HG03520 (cell line): ENCODE measurements around the gene TESMIN.

Experiments
- ATAC-seq: cut with Tn5 transposase; IDR thresholded peaks from one replicate; pipeline ENCODE4 v1.9.1; 2021; ENCODE audit warnings: mild to moderate bottlenecking, moderate library complexity; ENCODE audit not compliant: unreplicated experiment

The TESMIN gene

GRCh38 chr11:68714060-68714856 is 37.1 kb downstream of the TESMIN start:
- no peak for ATAC-seq

GRCh38 chr11:68711114-68711513 is 40.2 kb downstream of the TESMIN start:
- no peak for ATAC-seq

- ATAC-seq: no peak
Observed at GRCh38 chr11:68710409-68710808, 40.9 kb downstream of the TESMIN start.

GRCh38 chr11:68709062-68709461 is 42.3 kb downstream of the TESMIN start:
- no peak for ATAC-seq

GRCh38 chr11:68707527-68707926 is 43.8 kb downstream of the TESMIN start:
- ATAC-seq: no peak

- no peak for ATAC-seq
Observed at GRCh38 chr11:68704887-68705286, 46.4 kb downstream of the TESMIN start.

- ATAC-seq: no peak
Observed at GRCh38 chr11:68698993-68699392, 52.3 kb downstream of the TESMIN start.

- ATAC-seq: no peak
Observed at GRCh38 chr11:68695531-68695930, 55.8 kb downstream of the TESMIN start.

GRCh38 chr11:68694431-68695297 is 56.7 kb downstream of the TESMIN start:
- no peak for ATAC-seq

GRCh38 chr11:68693484-68693882 is 57.8 kb downstream of the TESMIN start:
- ATAC-seq: no peak

GRCh38 chr11:68692871-68693483 is 58.3 kb downstream of the TESMIN start:
- ATAC-seq: no peak

- no peak for ATAC-seq
Observed at GRCh38 chr11:68692115-68692514, 59.2 kb downstream of the TESMIN start.

- no peak for ATAC-seq
Observed at GRCh38 chr11:68691402-68691784, 59.9 kb downstream of the TESMIN start.

GRCh38 chr11:68690671-68691401 is 60.5 kb downstream of the TESMIN start:
- ATAC-seq: no peak

- no peak for ATAC-seq
Observed at GRCh38 chr11:68689737-68690625, 61.3 kb downstream of the TESMIN start.

- no peak for ATAC-seq
Observed at GRCh38 chr11:68688881-68689280, 62.4 kb downstream of the TESMIN start.

- ATAC-seq: no peak
Observed at GRCh38 chr11:68687986-68688385, 63.3 kb downstream of the TESMIN start.

GRCh38 chr11:68687311-68687710 is 64.0 kb downstream of the TESMIN start:
- no peak for ATAC-seq

- ATAC-seq: no peak
Observed at GRCh38 chr11:68686486-68686885, 64.8 kb downstream of the TESMIN start.
